SJCRH30 (cell line): ENCODE data around the gene SHFL. TPM values are rescaled to one million over a fixed set of nuclear protein-coding genes. Genes with fewer than 3 reads are reported as not detected.

Experiments used
- total RNA-seq: library from RNA; depleted of rRNA; stranded (reverse); fragments of >200 nt; shearing (Covaris generic); gene quantifications from 2 replicates; pipeline ENCODE4 v1.2.3, GENCODE V29; 2014; rRNA removed

The SHFL gene
- total RNA-seq, 1 experiment from 2014 or later: not detected

Other genes starting within 250 kb of the SHFL start
- 0.20 TPM in 1 of 2 replicates, not detected in the other for gene OLFM2, start 149.8 kb upstream of the SHFL start, total RNA-seq
- gene COL5A3, start 75.8 kb upstream of the SHFL start, total RNA-seq: not detected in 2 replicates
- not detected in 2 replicates for gene RDH8, start 72.8 kb upstream of the SHFL start, total RNA-seq
- gene ANGPTL6, start 16.4 kb downstream of the SHFL start, total RNA-seq: 0.10 TPM in 1 of 2 replicates, not detected in the other
- 44.7 and 47.0 TPM in 2 replicates for gene PPAN, start 20.0 kb downstream of the SHFL start, total RNA-seq
- gene P2RY11, start 25.4 kb downstream of the SHFL start, total RNA-seq: 10.7 and 10.8 TPM in 2 replicates
- 179 and 186 TPM in 2 replicates for gene EIF3G, start 33.6 kb downstream of the SHFL start, total RNA-seq
- gene DNMT1, start 108.6 kb downstream of the SHFL start, total RNA-seq: 122 and 151 TPM in 2 replicates
- gene S1PR2, start 145.0 kb downstream of the SHFL start, total RNA-seq: 7.4 and 7.5 TPM in 2 replicates
- gene MRPL4, start 165.9 kb downstream of the SHFL start, total RNA-seq: 53.7 and 54.8 TPM in 2 replicates
- 0.85 and 0.86 TPM in 2 replicates for gene ICAM1, start 184.8 kb downstream of the SHFL start, total RNA-seq
- gene ICAM4, start 200.6 kb downstream of the SHFL start, total RNA-seq: 1.7 and 2.8 TPM in 2 replicates
- gene ICAM5, start 203.6 kb downstream of the SHFL start, total RNA-seq: 0.22 and 0.28 TPM in 2 replicates
- gene ZGLP1, start 223.5 kb downstream of the SHFL start, total RNA-seq: 0.89 and 2.1 TPM in 2 replicates
- 11.5 and 17.5 TPM in 2 replicates for gene FDX2, start 229.7 kb downstream of the SHFL start, total RNA-seq
- gene RAVER1, start 247.2 kb downstream of the SHFL start, total RNA-seq: 20.1 and 21.3 TPM in 2 replicates